GM18498 (cell line): ENCODE data around the gene VASN.
"Not testable (repeated sequence)": the region's sequence is repeated elsewhere in the genome, so short reads cannot be mapped to it uniquely, and the experiment has no call there.

Experiments used
- ATAC-seq: cut with Tn5 transposase; IDR thresholded peaks from one replicate; pipeline ENCODE4 v1.9.1; 2021; ENCODE audit warnings: mild to moderate bottlenecking, moderate library complexity; ENCODE audit not compliant: unreplicated experiment

The VASN gene

GRCh38 chr16:4336701-4337539 lies 34.7 kb upstream of the VASN start:
- no peak for ATAC-seq

- no peak for ATAC-seq
Observed at GRCh38 chr16:4337540-4338088, 34.0 kb upstream of the VASN start.

GRCh38 chr16:4338125-4338582 lies 33.5 kb upstream of the VASN start:
- no peak for ATAC-seq

DNA sequence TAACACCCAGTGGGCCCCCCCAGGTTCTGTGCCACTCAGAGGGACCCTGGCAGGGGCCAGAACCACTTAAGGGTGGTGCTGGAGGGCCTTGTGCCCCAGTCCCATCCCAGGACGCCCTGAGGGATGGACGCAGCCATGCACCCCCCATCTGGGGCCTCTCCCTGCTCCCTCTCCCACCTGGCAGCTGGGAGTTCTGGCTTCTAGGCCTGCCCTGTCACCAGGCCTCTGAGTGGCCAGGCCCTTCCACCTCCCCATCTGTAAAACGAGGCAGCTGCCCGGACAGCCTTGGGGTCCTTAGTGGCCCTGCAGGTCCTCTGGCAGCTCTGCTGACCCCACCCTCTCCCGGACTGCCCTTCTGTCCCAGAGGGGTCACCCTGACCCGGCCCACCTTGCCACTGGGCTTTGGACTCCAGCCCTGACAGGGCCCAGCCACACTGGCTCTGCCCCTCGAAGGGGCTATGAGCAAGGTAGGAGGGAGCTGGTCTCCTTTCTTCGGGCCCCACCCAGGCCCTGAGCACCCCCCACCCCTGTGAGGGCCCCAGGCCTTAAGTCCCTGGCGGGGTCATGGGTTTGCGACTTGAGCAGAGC lies 32.8 kb upstream of the VASN start:
- ATAC-seq, result no peak

GRCh38 chr16:4339455-4339854 lies 32.2 kb upstream of the VASN start:
- ATAC-seq, result no peak

GRCh38 chr16:4339909-4340308 lies 31.7 kb upstream of the VASN start:
- no peak for ATAC-seq

DNA sequence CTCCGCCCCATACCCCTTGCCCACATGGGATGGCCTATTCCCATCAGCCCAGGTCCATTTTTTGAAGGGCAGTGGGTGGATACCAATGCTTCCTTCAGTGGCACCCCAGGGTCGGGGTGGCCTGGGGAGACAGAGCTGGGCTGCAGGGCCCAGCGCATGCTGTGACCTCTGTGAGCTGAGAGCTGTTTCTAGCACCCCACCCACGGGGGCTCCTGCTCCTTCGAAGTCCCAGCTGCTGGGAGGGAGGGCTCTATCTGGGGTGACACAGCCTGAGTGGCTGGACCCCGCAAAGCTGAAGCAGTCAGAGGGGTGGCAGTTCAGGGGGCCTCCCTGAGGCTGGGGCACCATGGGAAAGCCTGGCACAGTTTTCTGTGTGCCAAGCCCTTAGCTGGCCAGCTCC lies 31.2 kb upstream of the VASN start:
- ATAC-seq, result no peak

DNA sequence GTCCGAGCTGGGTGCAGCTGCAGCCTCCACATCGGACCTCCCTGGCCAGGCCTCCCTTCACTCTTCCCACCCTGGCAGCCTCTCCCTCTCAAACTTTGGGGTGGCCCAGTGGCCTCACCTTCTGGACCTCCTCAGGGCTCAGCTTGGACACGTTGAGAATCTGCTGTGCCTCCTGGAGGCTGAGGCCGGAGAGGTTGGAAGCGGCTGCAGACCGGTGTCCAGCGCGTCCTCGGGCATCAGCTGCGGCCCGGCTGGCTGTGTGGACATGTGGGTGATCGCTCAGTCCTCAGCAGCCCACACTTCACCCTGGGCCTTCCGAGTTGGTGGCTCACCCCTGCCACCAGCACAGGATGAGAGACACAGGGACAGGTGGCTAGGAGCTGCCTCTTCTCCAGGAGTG lies 30.4 kb upstream of the VASN start:
- no peak for ATAC-seq

- no peak for ATAC-seq
Observed at GRCh38 chr16:4342866-4343744, 28.5 kb upstream of the VASN start.

DNA sequence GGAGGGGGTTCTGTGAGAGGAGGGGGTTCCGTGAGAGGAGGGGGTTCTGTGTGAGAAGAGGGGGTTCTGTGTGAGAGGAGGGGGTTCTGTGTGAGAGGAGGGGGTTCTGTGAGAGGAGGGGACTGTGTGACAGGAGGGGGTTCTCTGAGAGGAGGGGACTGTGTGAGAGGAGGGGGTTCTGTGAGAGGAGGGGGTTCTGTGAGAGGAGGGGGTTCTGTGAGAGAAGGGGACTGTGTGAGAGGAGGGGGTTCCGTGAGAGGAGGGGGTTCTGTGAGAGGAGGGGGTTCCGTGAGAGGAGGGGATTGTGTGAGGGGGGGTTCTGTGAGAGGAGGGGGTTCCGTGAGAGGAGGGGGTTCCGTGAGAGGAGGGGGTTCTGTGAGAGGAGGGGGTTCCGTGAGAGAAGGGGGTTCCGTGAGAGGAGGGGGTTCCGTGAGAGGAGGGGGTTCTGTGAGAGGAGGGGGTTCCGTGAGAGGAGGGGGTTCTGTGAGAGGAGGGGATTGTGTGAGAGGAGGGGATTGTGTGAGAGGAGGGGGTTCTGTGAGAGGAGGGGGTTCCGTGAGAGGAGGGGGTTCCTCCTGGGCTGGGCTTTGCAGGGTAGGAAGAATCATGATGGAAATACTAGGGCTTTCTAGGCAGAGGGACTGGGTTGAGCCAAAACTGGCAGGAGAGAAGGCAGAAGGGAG lies 27.2 kb upstream of the VASN start:
- not testable (repeated sequence) for ATAC-seq

DNA sequence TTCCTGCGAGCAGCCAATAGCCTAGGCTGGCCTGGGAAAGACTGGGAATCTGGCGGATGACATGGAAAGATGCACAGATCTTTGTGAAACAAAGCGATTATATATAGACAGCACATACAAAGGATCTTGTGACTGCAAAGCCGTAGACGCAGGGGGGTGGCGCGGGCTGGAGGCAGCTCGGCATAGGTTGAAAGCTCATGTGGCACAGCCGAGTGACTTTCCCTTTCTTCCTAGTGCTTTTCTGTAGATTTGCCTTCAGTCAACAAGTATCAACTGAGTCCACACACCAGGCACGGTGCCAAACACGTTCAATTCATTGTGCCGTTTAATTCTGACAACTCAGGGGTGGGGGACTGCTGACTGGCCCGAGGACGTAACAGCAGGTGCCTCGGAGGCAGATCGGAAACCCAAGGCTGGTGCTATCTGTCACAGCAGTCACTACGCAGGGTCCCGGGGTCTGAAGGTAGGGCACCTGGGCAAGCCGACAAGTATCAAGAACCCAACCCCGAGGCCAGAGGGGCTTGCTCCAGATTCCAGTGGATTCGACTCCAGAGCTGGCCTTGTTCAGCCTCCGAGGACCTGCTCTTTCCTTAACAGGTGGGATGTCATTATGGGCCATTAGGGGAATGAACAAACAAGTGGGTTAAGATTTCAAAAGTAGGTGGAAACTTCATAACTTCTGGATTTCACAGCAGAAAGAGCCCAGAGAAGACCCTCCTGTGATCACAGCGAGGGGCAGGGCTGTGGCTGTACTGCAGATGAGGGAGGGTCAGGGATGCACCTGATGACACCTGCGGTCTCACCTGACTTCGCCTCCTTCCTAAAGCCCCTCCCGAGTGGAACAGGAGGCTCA lies 26.4 kb upstream of the VASN start:
- no peak for ATAC-seq

GRCh38 chr16:4345836-4346781 lies 25.5 kb upstream of the VASN start:
- no peak for ATAC-seq

DNA sequence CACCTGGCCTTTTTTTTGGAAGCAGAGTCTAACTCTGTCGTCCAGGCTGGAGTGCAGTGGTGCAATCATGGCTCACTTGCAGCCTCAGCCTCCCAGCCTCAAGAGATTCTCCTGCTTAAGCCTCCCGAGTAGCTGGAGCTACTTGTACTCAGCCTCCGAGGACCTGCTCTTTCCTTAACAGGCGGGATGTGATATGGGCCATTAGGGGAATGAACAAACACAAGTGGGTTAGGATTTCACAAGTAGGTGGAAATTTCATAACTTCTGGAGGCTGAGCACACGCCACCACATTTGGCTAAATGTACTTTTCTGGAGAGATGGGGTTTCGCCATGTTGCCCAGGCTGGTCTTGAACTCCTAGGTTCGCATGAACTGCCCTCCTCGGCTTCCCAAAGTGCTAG lies 24.6 kb upstream of the VASN start:
- ATAC-seq, result no peak

DNA sequence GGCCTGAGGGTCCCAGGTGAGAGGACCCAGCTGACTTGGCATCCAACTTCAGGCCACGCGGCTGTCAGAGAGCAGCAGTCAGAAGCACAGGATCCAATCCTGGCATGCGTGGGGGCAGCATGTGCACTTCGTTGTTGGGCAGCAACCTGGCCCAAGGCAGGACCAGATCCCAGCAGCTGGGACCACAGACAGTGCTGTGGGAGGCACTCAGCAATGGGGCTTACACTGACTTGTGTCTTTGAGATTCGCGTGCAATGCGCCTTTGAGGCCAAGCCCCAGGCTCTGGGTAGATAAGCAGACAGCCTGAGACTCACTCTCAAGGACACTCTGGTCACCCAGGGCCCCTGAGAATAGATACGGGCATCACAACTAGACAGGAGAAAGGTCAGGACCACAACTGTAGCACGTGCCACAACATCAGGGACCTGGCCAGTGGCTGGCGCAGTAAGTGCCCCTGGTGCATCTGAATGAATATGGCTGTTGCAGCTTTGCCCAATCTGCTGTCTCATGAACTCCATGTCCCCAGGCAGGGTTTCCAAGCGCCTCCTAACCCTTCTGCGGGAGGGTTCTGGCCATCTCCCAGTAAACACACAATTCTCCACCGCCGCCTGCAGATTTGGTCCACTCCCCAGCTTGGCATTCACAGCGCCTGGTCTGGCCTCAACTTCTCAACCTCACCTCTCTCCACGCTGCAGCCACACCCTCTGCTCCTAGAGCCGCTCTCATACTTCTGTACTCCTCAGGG lies 23.7 kb upstream of the VASN start:
- ATAC-seq, result no peak

DNA sequence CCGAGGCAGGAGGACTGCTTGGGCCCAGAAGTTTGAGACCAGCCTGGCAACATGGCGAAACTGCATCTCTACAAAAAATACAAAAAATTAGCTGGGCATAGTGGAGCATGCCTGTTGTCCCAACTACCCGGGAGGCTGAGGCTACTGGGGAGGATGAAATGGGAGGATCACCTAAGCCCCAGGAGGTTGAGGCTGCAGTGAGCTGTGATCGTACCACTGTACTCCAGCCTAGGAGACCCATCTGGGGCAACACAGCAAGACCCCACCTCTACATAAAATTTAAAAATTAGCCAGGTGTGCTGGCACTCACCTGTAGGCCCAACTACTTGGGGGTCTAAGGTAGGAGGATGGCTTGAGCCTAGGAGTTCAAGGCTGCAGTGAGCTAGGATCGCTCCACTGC lies 22.3 kb upstream of the VASN start:
- ATAC-seq, result no peak

- ATAC-seq, result no peak
Observed at GRCh38 chr16:4350365-4350786, 21.3 kb upstream of the VASN start.

DNA sequence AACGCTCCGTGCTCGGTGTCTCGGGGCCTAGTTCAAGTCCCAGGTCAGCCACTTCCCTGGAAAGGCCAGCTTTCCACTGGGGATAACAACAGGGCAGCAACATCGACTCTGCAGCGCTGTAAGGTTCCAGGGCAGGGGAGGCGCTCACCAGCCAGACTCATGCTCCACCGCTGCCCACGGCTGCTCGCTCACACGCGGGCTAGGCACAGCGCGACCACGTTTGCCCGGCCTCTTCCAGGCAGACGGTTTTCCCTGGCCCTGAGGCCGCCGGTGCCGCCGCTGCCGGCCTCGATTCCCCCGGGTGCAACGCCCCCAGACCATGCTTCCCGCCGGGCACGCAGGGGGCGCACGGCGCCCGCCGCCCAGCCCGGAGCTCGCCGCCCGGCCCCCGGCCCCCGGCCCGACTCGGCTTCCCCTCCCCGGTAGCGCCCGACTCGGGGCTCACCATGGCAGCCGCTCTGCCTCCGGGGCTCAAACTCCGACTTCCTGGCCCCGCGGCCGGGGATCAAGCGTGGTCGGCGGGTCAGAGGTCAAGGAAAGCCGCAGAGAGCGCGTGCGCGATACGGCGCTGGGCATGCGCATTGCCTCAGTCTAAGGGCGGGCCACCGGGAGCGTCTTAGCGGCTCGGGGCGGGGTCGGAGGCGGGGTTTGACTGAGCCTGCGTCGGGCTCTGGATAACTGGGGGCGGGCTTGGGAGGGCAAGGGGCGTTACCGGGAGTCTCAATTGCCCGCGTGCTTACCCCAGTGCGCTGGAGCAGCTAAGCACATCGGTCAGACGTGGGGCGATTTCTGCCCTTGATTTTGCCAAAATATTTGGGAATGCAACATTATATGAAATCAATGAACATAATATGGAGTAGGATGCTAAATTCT lies 20.6 kb upstream of the VASN start, which contains the start of gene PAM16:
TSS of gene PAM16 (minus strand) at position 535 of the 873 bp plus-strand sequence. CDS start at position 448, 87 bp downstream.
- peak; percentile 89 for ATAC-seq
